ENCODE data around the gene PRKCB.

The PRKCB gene

GRCh38 chr16:24174504-24174903, 338.7 kb downstream of the PRKCB start:
- Mint-ChIP-seq H3K4me3 (no peak overlapping the region), H3K9me3 (no peaks in the 10 kb centered on the region), H3K4me1 (no peaks in the 10 kb centered on the region), H3K27ac (no peak overlapping the region), H3K27me3 (ENCODE audit: low read depth, poor library complexity) (peaks cover 13% of the 10 kb centered on the region), H3K36me3 (ENCODE audit: low read depth) (no peaks in the 10 kb centered on the region)
- DNase-seq = no peak
- TF ChIP-seq CTCF (IDR thresholded peaks at IDR 0.05) = no peak

GRCh38 chr16:24174957-24175356, 339.2 kb downstream of the PRKCB start:
- H3K4me1 Mint-ChIP-seq = no peaks in the 10 kb centered on the region
- DNase-seq = no peak
- no peak for TF ChIP-seq CTCF (IDR thresholded peaks at IDR 0.05)
- H3K27ac Mint-ChIP-seq = no peak overlapping the region
- no peak overlapping the region for H3K4me3 Mint-ChIP-seq
- H3K9me3 Mint-ChIP-seq = no peaks in the 10 kb centered on the region
- H3K27me3 Mint-ChIP-seq (ENCODE audit: low read depth, poor library complexity) = peaks cover 13% of the 10 kb centered on the region
- no peaks in the 10 kb centered on the region for H3K36me3 Mint-ChIP-seq (ENCODE audit: low read depth)

- no peak overlapping the region for H3K27ac Mint-ChIP-seq
- H3K36me3 Mint-ChIP-seq (ENCODE audit: low read depth) = no peaks in the 10 kb centered on the region
- DNase-seq = peak; percentile 82
- peaks cover 20% of the 10 kb centered on the region for H3K27me3 Mint-ChIP-seq (ENCODE audit: low read depth, poor library complexity)
- TF ChIP-seq CTCF (IDR thresholded peaks at IDR 0.05) = no peak
- H3K4me3 Mint-ChIP-seq = no peak overlapping the region
- H3K4me1 Mint-ChIP-seq = no peaks in the 10 kb centered on the region
- no peaks in the 10 kb centered on the region for H3K9me3 Mint-ChIP-seq
These were observed 342.7 kb downstream of the PRKCB start for GRCh38 chr16:24178496-24178895.

GRCh38 chr16:24180451-24180850, 344.7 kb downstream of the PRKCB start:
- H3K36me3 Mint-ChIP-seq (ENCODE audit: low read depth) = no peaks in the 10 kb centered on the region
- no peak for DNase-seq
- no peaks in the 10 kb centered on the region for H3K9me3 Mint-ChIP-seq
- H3K27ac Mint-ChIP-seq = no peak overlapping the region
- H3K4me1 Mint-ChIP-seq = no peaks in the 10 kb centered on the region
- no peak overlapping the region for H3K4me3 Mint-ChIP-seq
- no peak for TF ChIP-seq CTCF (IDR thresholded peaks at IDR 0.05)
- peaks cover 24% of the 10 kb centered on the region for H3K27me3 Mint-ChIP-seq (ENCODE audit: low read depth, poor library complexity)

GRCh38 chr16:24188021-24188542, 352.3 kb downstream of the PRKCB start:
- Mint-ChIP-seq H3K27me3 (ENCODE audit: low read depth, poor library complexity) (peaks cover 18% of the 10 kb centered on the region), H3K4me1 (peaks cover 6% of the 10 kb centered on the region), H3K36me3 (ENCODE audit: low read depth) (no peaks in the 10 kb centered on the region), H3K9me3 (no peaks in the 10 kb centered on the region), H3K27ac (no peak overlapping the region), H3K4me3 (no peak overlapping the region)
- no peak for DNase-seq
- TF ChIP-seq CTCF (IDR thresholded peaks at IDR 0.05) = no peak

- Mint-ChIP-seq H3K27ac (no peak overlapping the region), H3K9me3 (no peaks in the 10 kb centered on the region), H3K27me3 (ENCODE audit: low read depth, poor library complexity) (peaks cover 18% of the 10 kb centered on the region), H3K4me3 (no peak overlapping the region), H3K4me1 (peaks cover 6% of the 10 kb centered on the region), H3K36me3 (ENCODE audit: low read depth) (no peaks in the 10 kb centered on the region)
- DNase-seq = no peak
- no peak for TF ChIP-seq CTCF (IDR thresholded peaks at IDR 0.05)
These were observed 353.1 kb downstream of the PRKCB start for GRCh38 chr16:24188751-24189318.
